C4-2B (cell line): ENCODE data around the gene DEPDC1.

ENCODE experiments used
- ZFX ChIP-seq: fragments of 450-650 bp; IDR thresholded peaks from 2 replicates; pipeline ENCODE4 v1.6.1; 2017
- TF ChIP-seq, protein P1 (sequence below): fragments of 450-650 bp; conservative IDR thresholded peaks from 2 replicates; pipeline ENCODE4 v1.5.1; 2017; ENCODE audit warnings: mild to moderate bottlenecking

DNA sequence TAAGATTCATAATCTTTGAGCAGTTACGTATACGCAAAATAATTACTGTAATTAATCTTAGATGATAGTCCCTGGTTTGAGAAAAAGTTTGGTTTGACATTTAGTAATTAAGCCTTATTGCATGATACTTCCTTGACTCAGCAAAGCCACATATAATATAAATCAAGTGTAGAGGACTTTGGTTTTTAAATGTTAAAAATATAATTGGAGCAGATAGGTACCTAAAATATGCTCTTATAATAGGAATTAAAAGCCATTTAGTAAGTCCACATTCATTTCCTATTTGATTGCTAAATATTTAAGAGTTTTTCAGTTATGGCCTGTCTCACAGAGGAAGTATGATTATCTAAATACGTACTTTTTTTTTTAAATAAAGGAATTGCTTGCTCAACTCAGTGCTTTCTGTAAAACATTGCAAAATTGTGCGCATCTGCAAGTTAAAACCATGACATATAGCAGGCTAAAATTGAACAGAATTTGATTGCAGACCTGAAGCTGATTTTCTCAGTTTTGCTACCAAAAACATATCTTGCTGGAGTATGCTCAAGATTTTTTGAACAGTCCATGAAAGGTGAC is 67.6 kb downstream of the DEPDC1 start:
- TF ChIP-seq, protein P1, sequence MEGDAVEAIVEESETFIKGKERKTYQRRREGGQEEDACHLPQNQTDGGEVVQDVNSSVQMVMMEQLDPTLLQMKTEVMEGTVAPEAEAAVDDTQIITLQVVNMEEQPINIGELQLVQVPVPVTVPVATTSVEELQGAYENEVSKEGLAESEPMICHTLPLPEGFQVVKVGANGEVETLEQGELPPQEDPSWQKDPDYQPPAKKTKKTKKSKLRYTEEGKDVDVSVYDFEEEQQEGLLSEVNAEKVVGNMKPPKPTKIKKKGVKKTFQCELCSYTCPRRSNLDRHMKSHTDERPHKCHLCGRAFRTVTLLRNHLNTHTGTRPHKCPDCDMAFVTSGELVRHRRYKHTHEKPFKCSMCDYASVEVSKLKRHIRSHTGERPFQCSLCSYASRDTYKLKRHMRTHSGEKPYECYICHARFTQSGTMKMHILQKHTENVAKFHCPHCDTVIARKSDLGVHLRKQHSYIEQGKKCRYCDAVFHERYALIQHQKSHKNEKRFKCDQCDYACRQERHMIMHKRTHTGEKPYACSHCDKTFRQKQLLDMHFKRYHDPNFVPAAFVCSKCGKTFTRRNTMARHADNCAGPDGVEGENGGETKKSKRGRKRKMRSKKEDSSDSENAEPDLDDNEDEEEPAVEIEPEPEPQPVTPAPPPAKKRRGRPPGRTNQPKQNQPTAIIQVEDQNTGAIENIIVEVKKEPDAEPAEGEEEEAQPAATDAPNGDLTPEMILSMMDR = no peak
- no peak for TF ChIP-seq ZFX
